ENCODE measurements around the gene NFXL1.
A peak's percentile ranks its signal among the peaks of the same experiment; 100 is the strongest.

NFXL1 gene

GRCh38 chr4:47915378-47915777 lies 995 bp upstream of the NFXL1 start:
- Histone ChIP-seq H2AFZ (ENCODE audit: low read length) (peak overlapping the region; percentile 100), H3K9me2 (replicated peaks; ENCODE audit: low read depth, low read length) (no peaks in the 10 kb centered on the region), H3K9me3 (ENCODE audit: insufficient read depth, low read depth, low read length) (no peaks in the 10 kb centered on the region), H3K4me3 (ENCODE audit: low read length, poor library complexity, severe bottlenecking) (peak overlapping the region; percentile 92), H3K9ac (ENCODE audit: low read depth, low read length, poor library complexity, severe bottlenecking) (peak overlapping the region; percentile 63), H3K79me2 (ENCODE audit: insufficient read depth, low read length) (peaks cover 39% of the 10 kb centered on the region), H3K4me2 (ENCODE audit: low read depth, low read length, poor library complexity, severe bottlenecking) (peak overlapping the region; percentile 91), H3K36me3 (ENCODE audit: insufficient read depth, low read length) (no peaks in the 10 kb centered on the region), H3K4me1 (ENCODE audit: insufficient read depth, low read length, poor library complexity, severe bottlenecking) (peaks cover 35% of the 10 kb centered on the region), H3K27me3 (ENCODE audit: insufficient read depth, low read length, poor library complexity, severe bottlenecking) (no peaks in the 10 kb centered on the region), H3F3A (ENCODE audit: low read depth) (no peaks in the 10 kb centered on the region), H4K20me1 (ENCODE audit: insufficient read depth, low read length, poor library complexity, severe bottlenecking) (peaks cover 19% of the 10 kb centered on the region)
- TF ChIP-seq CTCF (conservative IDR thresholded peaks at IDR 0.05; ENCODE audit: low read length) (no peak), EZH2phosphoT487 (IDR thresholded peaks at IDR 0.05; ENCODE audit: borderline replicate concordance) (no peak)

- Histone ChIP-seq H3K79me2 (ENCODE audit: insufficient read depth, low read length) (peaks cover 44% of the 10 kb centered on the region), H3K9ac (ENCODE audit: low read depth, low read length, poor library complexity, severe bottlenecking) (peak overlapping the region; percentile 63), H4K20me1 (ENCODE audit: insufficient read depth, low read length, poor library complexity, severe bottlenecking) (peaks cover 23% of the 10 kb centered on the region), H2AFZ (ENCODE audit: low read length) (peak overlapping the region; percentile 100), H3K4me2 (ENCODE audit: low read depth, low read length, poor library complexity, severe bottlenecking) (peak overlapping the region; percentile 91), H3K4me3 (ENCODE audit: low read length, poor library complexity, severe bottlenecking) (peak overlapping the region; percentile 92), H3K9me3 (ENCODE audit: insufficient read depth, low read depth, low read length) (no peaks in the 10 kb centered on the region), H3F3A (ENCODE audit: low read depth) (no peaks in the 10 kb centered on the region), H3K27me3 (ENCODE audit: insufficient read depth, low read length, poor library complexity, severe bottlenecking) (no peaks in the 10 kb centered on the region), H3K4me1 (ENCODE audit: insufficient read depth, low read length, poor library complexity, severe bottlenecking) (peaks cover 37% of the 10 kb centered on the region), H3K9me2 (replicated peaks; ENCODE audit: low read depth, low read length) (no peaks in the 10 kb centered on the region), H3K36me3 (ENCODE audit: insufficient read depth, low read length) (no peaks in the 10 kb centered on the region)
- no peak for TF ChIP-seq EZH2phosphoT487 (IDR thresholded peaks at IDR 0.05; ENCODE audit: borderline replicate concordance)
- no peak for TF ChIP-seq CTCF (conservative IDR thresholded peaks at IDR 0.05; ENCODE audit: low read length)
Observed at GRCh38 chr4:47914926-47915237, 499 bp upstream of the NFXL1 start.

- Histone ChIP-seq H2AFZ (ENCODE audit: low read length) (peak overlapping the region; percentile 95), H3K9me2 (replicated peaks; ENCODE audit: low read depth, low read length) (no peaks in the 10 kb centered on the region), H3K4me1 (ENCODE audit: insufficient read depth, low read length, poor library complexity, severe bottlenecking) (peaks cover 37% of the 10 kb centered on the region), H4K20me1 (ENCODE audit: insufficient read depth, low read length, poor library complexity, severe bottlenecking) (peaks cover 23% of the 10 kb centered on the region), H3K9ac (ENCODE audit: low read depth, low read length, poor library complexity, severe bottlenecking) (peak overlapping the region; percentile 82), H3K27me3 (ENCODE audit: insufficient read depth, low read length, poor library complexity, severe bottlenecking) (no peaks in the 10 kb centered on the region), H3K4me2 (ENCODE audit: low read depth, low read length, poor library complexity, severe bottlenecking) (peak overlapping the region; percentile 99), H3K4me3 (ENCODE audit: low read length, poor library complexity, severe bottlenecking) (peak overlapping the region; percentile 92), H3K36me3 (ENCODE audit: insufficient read depth, low read length) (no peaks in the 10 kb centered on the region), H3K9me3 (ENCODE audit: insufficient read depth, low read depth, low read length) (no peaks in the 10 kb centered on the region), H3K79me2 (ENCODE audit: insufficient read depth, low read length) (peaks cover 49% of the 10 kb centered on the region), H3F3A (ENCODE audit: low read depth) (no peaks in the 10 kb centered on the region)
- TF ChIP-seq EZH2phosphoT487 (IDR thresholded peaks at IDR 0.05; ENCODE audit: borderline replicate concordance): no peak
- no peak for TF ChIP-seq CTCF (conservative IDR thresholded peaks at IDR 0.05; ENCODE audit: low read length)
Observed at GRCh38 chr4:47913861-47914219, 543 bp downstream of the NFXL1 start.

All from Loucy (cell line).